HCT116 (cell line): ENCODE measurements around the gene FKBP4. TPM values are rescaled to one million over a fixed set of nuclear protein-coding genes. Genes with fewer than 3 reads are reported as not detected.

Experiments
- ATAC-seq: fragments of 200-7000 bp; cut with Tn5 transposase; 2 replicates; pipeline ENCODE4 v1.9.1; 2020; ENCODE audit warnings: mild to moderate bottlenecking, moderate library complexity
- BruUV-seq: library from RNA; stranded (reverse); fragments of 400-500 nt; replicated peaks from 2 replicates; lab custom pipeline; 2021; lab: Mats Ljungman, UMichigan
- CTCF ChIA-PET: fragments of 300-600 bp; sonication (Branson Sonifier 250); formaldehyde crosslinking; loops from one replicate; lab custom pipeline; 2021; ENCODE audit warnings: antibody characterized with exemption; lab: Charles Lee
- POLR2A ChIA-PET: fragments of 300-600, 350-600 bp; sonication (Branson Sonifier 250); formaldehyde crosslinking; loops from one replicate; lab custom pipeline; 2021; ENCODE audit warnings: antibody characterized with exemption; lab: Charles Lee
- RAD21 ChIA-PET, 2 experiments: fragments of 300-600 bp; sonication (Branson Sonifier 250); formaldehyde crosslinking; loops; one replicate each; lab custom pipeline; 2023; ENCODE audit warnings: low total read pairs in 2 of 2; ENCODE audit not compliant: uncharacterized antibody in 2 of 2, unreplicated experiment in 2 of 2, low non-redundant PET in 1 of 2; lab: Charles Lee
- DNase-seq: peaks from one replicate; pipeline ENCODE4 v3.0.0-alpha.2; 2010; ENCODE audit warnings: low read depth, low spot score
- H2AFZ ChIP-seq: fragments of 200-600 bp; shearing (Covaris generic), sonication (generic); 2 replicates; pipeline ENCODE4 v1.6.1; 2017; ENCODE audit warnings: low read depth, mixed run types, mixed read lengths, antibody characterized with exemption, low read length; ENCODE audit not compliant: poor library complexity, severe bottlenecking
- H3K27ac ChIP-seq: 2 replicates; pipeline ENCODE4 v1.5.1; 2012; ENCODE audit warnings: low read depth, low read length
- H3K27me3 ChIP-seq: fragments of 200-600 bp; sonication (generic); 2 replicates; pipeline ENCODE4 v1.6.1; 2016; ENCODE audit warnings: mixed run types, low read length, mixed read lengths; ENCODE audit not compliant: insufficient read depth
- H3K36me3 ChIP-seq, 2 experiments: fragments of 200-500 bp in 1 of 2; fragments of 200-600 bp in 1 of 2; sonication (Bioruptor generic) in 1 of 2; sonication (generic) in 1 of 2; 2 replicates each; pipeline versions ENCODE4 v1.5.1 to v1.6.1; 2014 to 2016; ENCODE audit warnings: low read length in 2 of 2, inconsistent platforms in 1 of 2, mixed read lengths in 1 of 2, mixed run types in 1 of 2; ENCODE audit not compliant: insufficient read depth in 2 of 2, control insufficient read depth in 1 of 2
- H3K4me1 ChIP-seq, 2 experiments: fragments of 200-600 bp in 1 of 2; sonication (generic) in 1 of 2; 2 replicates each; pipeline versions ENCODE4 v1.5.1 to v1.6.1; 2012 to 2017; ENCODE audit warnings: low read length in 2 of 2, inconsistent platforms in 1 of 2, mild to moderate bottlenecking in 1 of 2, mixed read lengths in 1 of 2, mixed run types in 1 of 2, moderate library complexity in 1 of 2; ENCODE audit not compliant: insufficient read depth in 2 of 2, control insufficient read depth in 1 of 2
- H3K4me2 ChIP-seq: fragments of 200-600 bp; sonication (generic); 2 replicates; pipeline ENCODE4 v1.6.1; 2017; ENCODE audit warnings: mixed run types, low read length, mixed read lengths
- H3K4me3 ChIP-seq, 2 experiments: fragments of 200-600 bp in 1 of 2; sonication (generic) in 1 of 2; replicated peaks in 1 of 2; 2 replicates each; pipeline ENCODE4 v1.5.1; 2011 to 2016; ENCODE audit warnings: low read length in 2 of 2, control low read depth in 1 of 2, low read depth in 1 of 2, mild to moderate bottlenecking in 1 of 2, mixed read lengths in 1 of 2, mixed run types in 1 of 2
- H3K79me2 ChIP-seq: fragments of 200-600 bp; sonication (generic); 2 replicates; pipeline ENCODE4 v1.6.1; 2017; ENCODE audit warnings: mild to moderate bottlenecking, mixed run types, low read length, moderate library complexity, mixed read lengths; ENCODE audit not compliant: insufficient read depth
- H3K9ac ChIP-seq: fragments of 200-600 bp; sonication (generic); 2 replicates; pipeline ENCODE4 v1.6.1; 2016; ENCODE audit warnings: low read length, mixed read lengths
- H3K9me2 ChIP-seq: fragments of 200-600 bp; sonication (generic), shearing (Covaris generic); 2 replicates; pipeline ENCODE4 v1.6.1; 2017; ENCODE audit warnings: mixed run types, mild to moderate bottlenecking, moderate library complexity; ENCODE audit not compliant: insufficient read depth
- H3K9me3 ChIP-seq, 2 experiments: fragments of 200-500 bp in 1 of 2; fragments of 200-600 bp in 1 of 2; sonication (Bioruptor generic) in 1 of 2; sonication (generic) in 1 of 2; 2 replicates each; pipeline ENCODE4 v1.6.1; 2014 to 2017; ENCODE audit warnings: low read length in 2 of 2, mixed read lengths in 2 of 2, inconsistent platforms in 1 of 2, low read depth in 1 of 2, mild to moderate bottlenecking in 1 of 2, mixed run types in 1 of 2, moderate library complexity in 1 of 2; ENCODE audit not compliant: control insufficient read depth in 1 of 2, insufficient read depth in 1 of 2
- H4K20me1 ChIP-seq: fragments of 200-600 bp; sonication (generic), shearing (Covaris generic); 2 replicates; pipeline ENCODE4 v1.6.1; 2017; ENCODE audit warnings: mixed run types, mild to moderate bottlenecking, moderate library complexity; ENCODE audit not compliant: insufficient read depth
- CBX3 ChIP-seq: IDR thresholded peaks from 2 replicates; pipeline ENCODE4 v1.6.1; 2012; ENCODE audit warnings: low read depth
- CEBPB ChIP-seq: IDR thresholded peaks from 2 replicates; pipeline ENCODE4 v1.6.1; 2012; ENCODE audit warnings: low read depth
- EGR1 ChIP-seq: IDR thresholded peaks from 2 replicates; pipeline ENCODE4 v1.6.1; 2012; ENCODE audit warnings: low read depth
- EZH2 ChIP-seq: fragments of 200-600 bp; sonication (generic); IDR thresholded peaks from 2 replicates; pipeline ENCODE4 v1.6.1; 2017; ENCODE audit warnings: antibody characterized with exemption, mixed run types
- EZH2phosphoT487 ChIP-seq: fragments of 200-600 bp; IDR thresholded peaks from 2 replicates; pipeline ENCODE4 v1.6.1; 2018; ENCODE audit warnings: antibody characterized with exemption, borderline replicate concordance
- FOSL1 ChIP-seq: IDR thresholded peaks from 2 replicates; pipeline ENCODE4 v1.6.1; 2012; ENCODE audit warnings: low read depth
- JUND ChIP-seq: IDR thresholded peaks from 2 replicates; pipeline ENCODE4 v1.6.1; 2012
- POLR2A ChIP-seq: IDR thresholded peaks from 2 replicates; pipeline ENCODE4 v1.7.0; 2011; ENCODE audit warnings: borderline replicate concordance; ENCODE audit not compliant: insufficient read depth, insufficient read length; ENCODE audit errors: extremely low read depth
- POLR2AphosphoS5 ChIP-seq: IDR thresholded peaks from 2 replicates; pipeline ENCODE4 v1.6.1; 2011; ENCODE audit warnings: mild to moderate bottlenecking, low read depth, low read length, moderate library complexity
- RAD21 ChIP-seq: IDR thresholded peaks from 2 replicates; pipeline ENCODE4 v1.6.1; 2012; ENCODE audit warnings: low read depth, mild to moderate bottlenecking
- TCF7L2 ChIP-seq: IDR thresholded peaks from 2 replicates; pipeline ENCODE4 v1.7.0; 2011; ENCODE audit warnings: borderline replicate concordance, inconsistent platforms; ENCODE audit not compliant: insufficient read depth, insufficient read length; ENCODE audit errors: extremely low read depth
- YY1 ChIP-seq: IDR thresholded peaks from 2 replicates; pipeline ENCODE4 v1.6.1; 2011; ENCODE audit warnings: low read length, low read depth, moderate library complexity, mild to moderate bottlenecking; ENCODE audit not compliant: insufficient replicate concordance; ENCODE audit errors: extremely low read depth
- ZFX ChIP-seq: fragments of 450-650 bp; IDR thresholded peaks from 2 replicates; pipeline ENCODE4 v1.6.1; 2017
- ZNF274 ChIP-seq: fragments of 200-500 bp; sonication (Bioruptor generic); IDR thresholded peaks from 2 replicates; pipeline ENCODE4 v1.6.1; 2014; ENCODE audit warnings: mild to moderate bottlenecking, low read depth, low read length, inconsistent platforms
- intact Hi-C: fragments of 100-400 bp; cut with micrococcal nuclease; formaldehyde crosslinking; loops from 2 replicates; pipeline ENCODE4 v1.10.0; 2022
- total RNA-seq: library from RNA; stranded (reverse); gene quantifications from one replicate; pipeline ENCODE4 v1.2.1, GENCODE V29; 2021; ENCODE audit not compliant: unreplicated experiment
- TF ChIP-seq, protein P1 (sequence below): IDR thresholded peaks from 2 replicates; pipeline ENCODE4 v1.6.1; 2011; ENCODE audit warnings: mild to moderate bottlenecking, low read length, moderate library complexity; ENCODE audit not compliant: insufficient replicate concordance; ENCODE audit errors: extremely low read depth
- TF ChIP-seq, protein P2 (sequence below), 3 experiments: fragments of 200-600 bp in 1 of 3; sonication (generic) in 1 of 3; IDR thresholded peaks in 2 of 3; conservative IDR thresholded peaks in 1 of 3; 2 replicates each; pipeline ENCODE4 v1.5.1; 2012 to 2017; ENCODE audit warnings: low read depth in 2 of 3, low read length in 2 of 3, antibody characterized with exemption in 1 of 3, borderline replicate concordance in 1 of 3, control low read depth in 1 of 3, mild to moderate bottlenecking in 1 of 3, mixed read lengths in 1 of 3, mixed run types in 1 of 3, moderate library complexity in 1 of 3; ENCODE audit not compliant: insufficient read depth in 1 of 3
- TF ChIP-seq, protein P3 (sequence below): IDR thresholded peaks from 2 replicates; pipeline ENCODE4 v1.6.1; 2012; ENCODE audit warnings: low read depth
- TF ChIP-seq, protein P4 (sequence below): IDR thresholded peaks from 2 replicates; pipeline ENCODE4 v1.6.1; 2012

Gene FKBP4
- total RNA-seq, 1 experiment from 2014 or later = 178 TPM

DNA sequence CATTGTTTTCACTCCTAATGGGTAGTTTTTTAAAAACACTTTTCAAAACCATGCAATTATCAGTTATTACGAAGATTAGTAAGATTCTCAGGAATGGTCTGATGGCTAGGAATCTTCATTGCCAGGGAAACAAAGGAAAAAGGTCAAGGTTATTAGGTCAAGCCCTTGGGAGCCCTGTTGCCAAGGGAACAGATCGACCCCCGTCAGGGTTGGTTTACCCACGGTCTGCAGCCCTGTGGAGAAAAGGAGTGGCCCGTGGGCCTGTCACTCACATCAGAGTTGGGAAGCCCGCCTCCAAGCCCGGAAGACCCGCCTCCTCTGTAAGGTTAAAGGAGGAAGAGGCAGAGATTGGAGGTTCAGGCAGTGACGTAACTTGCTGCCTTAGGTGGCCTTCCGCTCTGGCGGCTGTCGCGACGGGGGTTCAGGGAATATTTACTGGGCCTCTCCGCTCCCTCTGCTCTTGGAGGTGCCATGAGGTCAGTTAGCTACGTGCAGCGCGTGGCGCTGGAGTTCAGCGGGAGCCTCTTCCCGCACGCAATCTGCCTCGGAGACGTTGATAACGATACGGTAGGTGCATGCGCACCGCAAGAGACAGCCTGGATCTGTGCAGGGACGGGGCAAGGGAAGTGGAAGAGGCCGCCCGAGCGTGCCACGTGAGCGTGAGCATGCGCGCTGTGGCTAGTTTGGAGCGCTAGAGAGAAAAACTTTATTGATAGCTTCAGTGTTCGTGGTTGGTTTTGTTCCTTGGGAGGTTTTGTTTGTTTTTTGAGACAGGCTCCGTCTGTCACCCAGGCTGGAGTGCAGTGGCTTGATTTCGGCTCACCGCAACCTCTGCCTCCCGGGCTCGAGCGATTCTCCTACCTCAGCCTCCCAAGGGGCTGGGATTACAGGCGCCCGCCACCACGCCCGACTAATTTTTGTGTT lies 17.8 kb downstream of the FKBP4 start, which contains the start of gene ITFG2:
ITFG2 (plus strand) TSS at position 379 of the 924 bp plus-strand sequence; CDS start at position 472, 93 bp downstream.
- peak within 1 kb of the TSS; percentile 74 for H3K27ac ChIP-seq
- no peaks in the 10 kb centered on the region for H3K9me2 ChIP-seq
- H3K4me3 ChIP-seq = peak within 1 kb of the TSS; percentile 77 to 89
- H2AFZ ChIP-seq = no peak within 1 kb of the TSS
- DNase-seq = peak; percentile 97
- ChIA-PET RAD21 (no interaction called here), CTCF (interaction anchor here (1.1 to 1.9 kb wide), 6 partner anchors 10 to 130 kb away, joined by 3 to 6 read pairs (median 3); partner anchors contain the start of genes FOXM1 and RHNO1), POLR2A (interaction anchor here (2.1 kb wide), 1 partner anchor 17 kb away, joined by 6 read pairs; the partner anchor contains the start of gene FKBP4)
- H3K4me2 ChIP-seq = peak within 1 kb of the TSS; percentile 97
- TSS peak; percentile 77 for BruUV-seq
- H3K9me3 ChIP-seq = no peaks in the 10 kb centered on the region
- peaks cover 28% of the 10 kb centered on the region for H3K79me2 ChIP-seq
- peak within 1 kb of the TSS; percentile 93 for H3K9ac ChIP-seq
- no peaks in the 10 kb centered on the region for H4K20me1 ChIP-seq
- peaks cover 5 to 18% of the 10 kb centered on the region in 2 experiments for H3K4me1 ChIP-seq
- peak; percentile 96 for ATAC-seq
- intact Hi-C loops = loop anchor here (1.0 kb wide), 1 partner anchor 73 kb away; no protein-coding TSS in a partner anchor
- H3K27me3 ChIP-seq = no peaks in the 10 kb centered on the region
- peaks cover 3% of the 10 kb centered on the region in 2 experiments; a peak in 2 of 4 replicates for H3K36me3 ChIP-seq
- TF ChIP-seq FOSL1 (no peak), CEBPB (no peak), ZFX (peak; percentile 94), CBX3 (peak; percentile 71), YY1 (peak; percentile 54), EZH2 (no peak), TCF7L2 (peak; percentile 61), RAD21 (no peak), POLR2A (peak; percentile 96), EZH2phosphoT487 (no peak), JUND (no peak), EGR1 (no peak), POLR2AphosphoS5 (peak; percentile 95), ZNF274 (no peak)
- TF ChIP-seq, protein P1, sequence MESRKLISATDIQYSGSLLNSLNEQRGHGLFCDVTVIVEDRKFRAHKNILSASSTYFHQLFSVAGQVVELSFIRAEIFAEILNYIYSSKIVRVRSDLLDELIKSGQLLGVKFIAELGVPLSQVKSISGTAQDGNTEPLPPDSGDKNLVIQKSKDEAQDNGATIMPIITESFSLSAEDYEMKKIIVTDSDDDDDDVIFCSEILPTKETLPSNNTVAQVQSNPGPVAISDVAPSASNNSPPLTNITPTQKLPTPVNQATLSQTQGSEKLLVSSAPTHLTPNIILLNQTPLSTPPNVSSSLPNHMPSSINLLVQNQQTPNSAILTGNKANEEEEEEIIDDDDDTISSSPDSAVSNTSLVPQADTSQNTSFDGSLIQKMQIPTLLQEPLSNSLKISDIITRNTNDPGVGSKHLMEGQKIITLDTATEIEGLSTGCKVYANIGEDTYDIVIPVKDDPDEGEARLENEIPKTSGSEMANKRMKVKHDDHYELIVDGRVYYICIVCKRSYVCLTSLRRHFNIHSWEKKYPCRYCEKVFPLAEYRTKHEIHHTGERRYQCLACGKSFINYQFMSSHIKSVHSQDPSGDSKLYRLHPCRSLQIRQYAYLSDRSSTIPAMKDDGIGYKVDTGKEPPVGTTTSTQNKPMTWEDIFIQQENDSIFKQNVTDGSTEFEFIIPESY = no peak
- TF ChIP-seq, protein P2, sequence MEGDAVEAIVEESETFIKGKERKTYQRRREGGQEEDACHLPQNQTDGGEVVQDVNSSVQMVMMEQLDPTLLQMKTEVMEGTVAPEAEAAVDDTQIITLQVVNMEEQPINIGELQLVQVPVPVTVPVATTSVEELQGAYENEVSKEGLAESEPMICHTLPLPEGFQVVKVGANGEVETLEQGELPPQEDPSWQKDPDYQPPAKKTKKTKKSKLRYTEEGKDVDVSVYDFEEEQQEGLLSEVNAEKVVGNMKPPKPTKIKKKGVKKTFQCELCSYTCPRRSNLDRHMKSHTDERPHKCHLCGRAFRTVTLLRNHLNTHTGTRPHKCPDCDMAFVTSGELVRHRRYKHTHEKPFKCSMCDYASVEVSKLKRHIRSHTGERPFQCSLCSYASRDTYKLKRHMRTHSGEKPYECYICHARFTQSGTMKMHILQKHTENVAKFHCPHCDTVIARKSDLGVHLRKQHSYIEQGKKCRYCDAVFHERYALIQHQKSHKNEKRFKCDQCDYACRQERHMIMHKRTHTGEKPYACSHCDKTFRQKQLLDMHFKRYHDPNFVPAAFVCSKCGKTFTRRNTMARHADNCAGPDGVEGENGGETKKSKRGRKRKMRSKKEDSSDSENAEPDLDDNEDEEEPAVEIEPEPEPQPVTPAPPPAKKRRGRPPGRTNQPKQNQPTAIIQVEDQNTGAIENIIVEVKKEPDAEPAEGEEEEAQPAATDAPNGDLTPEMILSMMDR (IDR thresholded peaks at IDR 0.05 in 2 of 3, conservative IDR thresholded peaks at IDR 0.05 in 1 of 3; ENCODE audit: borderline replicate concordance in 1 of 3, insufficient read depth in 1 of 3, low read depth in 2 of 3, low read length in 2 of 3) = no peak
- TF ChIP-seq, protein P3, sequence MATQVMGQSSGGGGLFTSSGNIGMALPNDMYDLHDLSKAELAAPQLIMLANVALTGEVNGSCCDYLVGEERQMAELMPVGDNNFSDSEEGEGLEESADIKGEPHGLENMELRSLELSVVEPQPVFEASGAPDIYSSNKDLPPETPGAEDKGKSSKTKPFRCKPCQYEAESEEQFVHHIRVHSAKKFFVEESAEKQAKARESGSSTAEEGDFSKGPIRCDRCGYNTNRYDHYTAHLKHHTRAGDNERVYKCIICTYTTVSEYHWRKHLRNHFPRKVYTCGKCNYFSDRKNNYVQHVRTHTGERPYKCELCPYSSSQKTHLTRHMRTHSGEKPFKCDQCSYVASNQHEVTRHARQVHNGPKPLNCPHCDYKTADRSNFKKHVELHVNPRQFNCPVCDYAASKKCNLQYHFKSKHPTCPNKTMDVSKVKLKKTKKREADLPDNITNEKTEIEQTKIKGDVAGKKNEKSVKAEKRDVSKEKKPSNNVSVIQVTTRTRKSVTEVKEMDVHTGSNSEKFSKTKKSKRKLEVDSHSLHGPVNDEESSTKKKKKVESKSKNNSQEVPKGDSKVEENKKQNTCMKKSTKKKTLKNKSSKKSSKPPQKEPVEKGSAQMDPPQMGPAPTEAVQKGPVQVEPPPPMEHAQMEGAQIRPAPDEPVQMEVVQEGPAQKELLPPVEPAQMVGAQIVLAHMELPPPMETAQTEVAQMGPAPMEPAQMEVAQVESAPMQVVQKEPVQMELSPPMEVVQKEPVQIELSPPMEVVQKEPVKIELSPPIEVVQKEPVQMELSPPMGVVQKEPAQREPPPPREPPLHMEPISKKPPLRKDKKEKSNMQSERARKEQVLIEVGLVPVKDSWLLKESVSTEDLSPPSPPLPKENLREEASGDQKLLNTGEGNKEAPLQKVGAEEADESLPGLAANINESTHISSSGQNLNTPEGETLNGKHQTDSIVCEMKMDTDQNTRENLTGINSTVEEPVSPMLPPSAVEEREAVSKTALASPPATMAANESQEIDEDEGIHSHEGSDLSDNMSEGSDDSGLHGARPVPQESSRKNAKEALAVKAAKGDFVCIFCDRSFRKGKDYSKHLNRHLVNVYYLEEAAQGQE = no peak
- TF ChIP-seq, protein P4, sequence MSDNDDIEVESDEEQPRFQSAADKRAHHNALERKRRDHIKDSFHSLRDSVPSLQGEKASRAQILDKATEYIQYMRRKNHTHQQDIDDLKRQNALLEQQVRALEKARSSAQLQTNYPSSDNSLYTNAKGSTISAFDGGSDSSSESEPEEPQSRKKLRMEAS = peak; percentile 97
